GM19397 (cell line): ENCODE measurements around the gene KRTAP4-11.
"Not testable (repeated sequence)": the region's sequence is repeated elsewhere in the genome, so short reads cannot be mapped to it uniquely, and the experiment has no call there.

ENCODE experiments used
- ATAC-seq: cut with Tn5 transposase; IDR thresholded peaks from one replicate; pipeline ENCODE4 v1.9.1; 2021; ENCODE audit warnings: mild to moderate bottlenecking, moderate library complexity; ENCODE audit not compliant: unreplicated experiment

The KRTAP4-11 gene

DNA sequence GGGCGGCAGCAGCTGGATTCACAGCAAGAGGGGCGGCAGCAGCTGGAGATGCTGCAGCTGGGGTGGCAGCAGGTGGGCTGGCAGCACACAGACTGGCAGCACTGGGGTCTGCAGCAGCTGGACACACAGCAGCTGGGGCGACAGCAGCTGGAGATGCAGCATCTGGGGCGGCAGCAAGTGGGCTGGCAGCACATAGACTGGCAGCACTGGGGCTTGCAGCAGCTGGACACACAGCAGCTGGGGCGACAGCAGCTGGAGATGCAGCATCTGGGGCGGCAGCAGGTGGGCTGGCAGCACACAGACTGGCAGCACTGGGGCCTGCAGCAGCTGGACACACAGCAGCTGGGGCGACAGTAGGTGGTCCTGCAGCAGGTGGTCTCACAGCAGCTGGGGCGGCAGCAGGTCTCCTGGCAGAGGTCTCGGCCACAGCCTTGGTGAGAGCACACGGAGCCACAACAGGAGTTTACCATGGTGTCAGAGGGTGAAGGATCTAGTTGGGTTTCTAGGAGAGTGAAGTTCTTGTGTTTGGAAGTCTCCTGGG, at the start of gene KRTAP4-11:
Gene KRTAP4-11, minus strand, starts transcription at position 528 of the 541 bp plus-strand sequence. Its CDS starts 58 bp downstream, at position 470.
- not testable (repeated sequence) for ATAC-seq

DNA sequence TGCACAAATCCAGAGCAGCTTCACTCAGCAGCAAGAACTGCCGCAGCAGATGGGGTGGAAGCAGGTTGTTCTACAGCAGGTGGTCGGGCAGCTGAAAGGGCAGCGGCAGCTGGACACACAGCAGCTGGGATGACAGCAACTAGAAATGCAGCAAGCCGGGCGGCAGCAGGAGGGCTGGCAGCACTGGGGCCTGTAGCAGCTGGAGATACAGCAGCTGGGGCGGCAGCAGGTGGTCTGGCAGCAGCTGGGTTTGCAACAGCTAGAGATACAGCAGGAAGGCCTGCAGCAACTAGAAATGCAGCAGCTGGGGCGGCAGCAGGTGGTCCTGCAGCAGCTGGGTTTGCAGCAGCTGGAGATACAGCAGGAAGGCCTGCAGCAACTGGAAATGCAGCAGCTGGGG, 49.4 kb upstream of the KRTAP4-11 start:
- no peak for ATAC-seq

- ATAC-seq = no peak
Measured at GRCh38 chr17:41163828-41164227, 45.7 kb upstream of the KRTAP4-11 start.

DNA sequence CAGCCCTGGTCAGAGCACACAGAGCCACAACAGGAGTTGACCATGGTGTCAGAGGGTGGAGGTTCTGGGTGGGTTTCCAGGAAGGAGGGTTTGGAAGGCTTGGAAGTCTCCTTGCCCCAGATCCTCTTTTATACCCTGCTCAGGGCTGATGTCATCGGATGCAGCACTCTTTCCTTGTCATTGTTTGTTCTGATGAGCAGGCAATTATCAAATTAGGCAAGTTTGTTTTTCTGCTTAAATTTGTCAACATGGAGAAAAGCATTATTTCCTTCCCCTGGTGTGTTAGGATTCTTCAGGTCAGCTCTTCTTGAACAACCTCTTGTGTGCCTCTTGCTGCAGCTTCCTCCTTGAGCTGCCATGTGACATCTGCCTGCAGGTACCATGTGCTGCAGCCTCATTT, 42.5 kb upstream of the KRTAP4-11 start, which contains the start of gene KRTAP4-4:
Gene KRTAP4-4, minus strand, starts transcription at position 101 of the 400 bp plus-strand sequence. Its CDS starts 57 bp downstream, at position 44.
- no peak for ATAC-seq

DNA sequence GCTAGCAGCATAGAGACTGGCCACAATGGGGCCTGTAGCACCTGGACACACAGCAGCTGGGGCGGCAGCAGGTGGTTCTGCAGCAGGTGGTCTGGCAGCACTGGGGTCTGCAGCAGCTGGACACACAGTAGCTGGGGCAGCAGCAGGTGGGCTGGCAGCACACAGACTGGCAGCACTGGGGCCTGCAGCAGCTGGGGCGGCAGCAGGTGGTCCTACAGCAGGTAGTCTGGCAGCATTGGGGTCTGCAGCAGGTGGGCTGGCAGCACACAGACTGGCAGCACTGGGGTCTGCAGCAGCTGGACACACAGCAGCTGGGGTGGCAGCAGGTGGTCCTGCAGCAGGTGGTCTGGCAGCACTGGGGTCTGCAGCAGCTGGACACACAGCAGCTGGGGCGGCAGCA, 42.0 kb upstream of the KRTAP4-11 start:
- not testable (repeated sequence) for ATAC-seq

DNA sequence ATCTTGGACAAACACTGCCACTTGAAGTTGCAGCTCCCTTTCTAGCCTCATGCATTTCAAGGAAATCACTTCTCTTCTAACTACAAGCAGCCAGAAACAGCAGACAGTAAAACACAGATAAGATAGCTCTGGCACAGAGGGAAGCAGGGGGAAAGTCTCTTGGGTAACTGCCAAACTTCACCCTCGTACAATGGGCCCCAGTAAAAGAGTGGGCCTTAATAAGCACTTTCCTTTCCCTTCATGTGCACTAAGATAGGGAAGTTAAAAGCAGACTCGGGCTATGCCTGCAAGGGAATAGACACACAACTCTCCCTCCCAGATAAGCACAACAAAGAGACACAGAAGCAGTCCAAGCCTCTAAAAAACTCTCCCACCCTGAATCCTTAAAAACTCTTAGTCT, 35.7 kb upstream of the KRTAP4-11 start:
- no peak for ATAC-seq

GRCh38 chr17:41151525-41151924, 33.4 kb upstream of the KRTAP4-11 start:
- ATAC-seq = no peak

GRCh38 chr17:41150026-41150425, 31.9 kb upstream of the KRTAP4-11 start:
- no peak for ATAC-seq

GRCh38 chr17:41149652-41149985, 31.4 kb upstream of the KRTAP4-11 start, which contains the start of gene KRTAP4-5:
TSS of gene KRTAP4-5 (minus strand) at chr17:41149825. CDS start at chr17:41149767, 58 bp downstream.
- no peak for ATAC-seq

GRCh38 chr17:41148971-41149651, 30.9 kb upstream of the KRTAP4-11 start:
- ATAC-seq = not testable (repeated sequence)

- ATAC-seq = no peak
Measured at GRCh38 chr17:41147531-41148204, 29.5 kb upstream of the KRTAP4-11 start.

GRCh38 chr17:41145261-41145660, 27.1 kb upstream of the KRTAP4-11 start:
- ATAC-seq = no peak

- ATAC-seq = no peak
Measured at GRCh38 chr17:41144846-41145245, 26.7 kb upstream of the KRTAP4-11 start.

DNA sequence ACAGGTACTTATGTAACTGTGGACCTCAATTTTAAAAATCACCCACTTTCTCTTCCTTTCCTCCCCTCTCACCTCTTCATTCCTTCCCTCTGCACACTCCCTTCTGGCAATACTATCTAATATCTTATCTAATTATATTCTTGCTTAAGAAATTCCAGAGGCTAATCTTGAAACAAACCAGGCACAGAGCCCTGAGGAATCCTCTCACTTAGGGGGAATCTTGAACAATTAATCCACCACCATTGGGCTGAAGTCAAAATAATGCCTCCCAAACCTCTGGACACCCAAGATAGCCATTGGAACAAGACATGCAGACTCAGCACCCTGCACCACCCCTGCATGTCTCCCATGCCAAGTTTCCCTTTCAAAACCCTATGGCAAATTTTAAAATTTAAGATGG, 23.2 kb upstream of the KRTAP4-11 start:
- ATAC-seq = no peak

- no peak for ATAC-seq
Measured at GRCh38 chr17:41140360-41141131, 22.4 kb upstream of the KRTAP4-11 start, which contains the start of gene KRTAP4-6. TSS of gene KRTAP4-6 (minus strand) at chr17:41140544. CDS start at chr17:41140487, 57 bp downstream.

GRCh38 chr17:41139865-41140264, 21.7 kb upstream of the KRTAP4-11 start:
- ATAC-seq = not testable (repeated sequence)

DNA sequence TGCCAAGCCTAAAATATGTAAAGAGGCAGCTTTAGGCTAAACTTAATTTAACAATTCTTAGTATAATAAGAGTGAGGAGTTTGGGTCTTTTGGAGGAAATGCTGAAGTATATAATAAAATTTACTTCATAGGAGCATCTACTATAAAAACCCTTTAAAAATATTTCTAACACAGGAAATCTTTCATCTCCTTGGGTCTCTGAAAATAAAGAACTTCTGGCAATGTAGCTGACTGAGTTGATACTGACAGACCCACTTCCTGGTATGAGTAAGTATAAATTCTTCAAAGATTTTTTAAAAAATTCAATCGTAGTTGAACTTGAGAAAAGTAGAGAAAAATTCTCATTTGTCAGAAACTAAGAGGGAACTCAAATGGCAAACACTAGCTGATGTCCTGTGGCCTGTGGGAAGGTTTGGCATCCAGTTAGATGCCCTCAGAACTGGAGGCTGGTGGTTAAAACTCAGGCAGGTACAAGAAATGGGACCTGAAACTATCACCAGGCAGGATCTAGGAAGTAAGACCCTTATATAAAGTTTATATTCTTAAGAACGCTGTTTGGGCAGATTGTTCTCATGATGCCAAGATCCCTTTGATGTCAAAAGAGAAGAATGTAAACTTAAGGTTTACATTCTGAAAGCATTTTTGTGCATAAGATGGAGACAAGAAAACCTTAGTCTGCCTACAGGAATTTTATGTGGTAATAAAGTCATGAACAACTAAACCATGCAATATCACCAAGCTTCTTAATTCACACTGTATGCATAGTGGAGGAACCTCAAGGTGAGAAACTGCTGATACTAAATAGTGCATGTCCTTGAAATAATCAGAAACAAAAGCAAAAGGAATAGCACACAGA, 15.9 kb upstream of the KRTAP4-11 start:
- no peak for ATAC-seq

DNA sequence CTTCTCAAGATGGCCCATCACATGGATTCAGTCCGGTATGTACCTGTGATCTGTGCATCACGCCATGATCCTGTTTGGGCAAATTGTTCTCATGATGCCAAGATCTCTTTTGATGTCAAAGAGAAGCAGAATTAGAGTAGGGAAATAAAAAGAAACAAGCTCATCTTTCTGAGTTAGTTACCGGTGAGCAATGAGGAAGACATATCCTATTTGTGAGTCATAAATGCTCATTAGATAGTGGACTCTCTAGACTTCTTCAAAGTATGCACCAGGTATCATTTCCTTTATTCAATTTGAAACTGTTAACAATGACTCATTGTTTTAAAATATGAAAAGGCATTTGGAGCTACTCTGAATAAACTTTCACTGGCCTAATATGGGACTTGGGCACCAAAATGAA, 13.8 kb upstream of the KRTAP4-11 start:
- ATAC-seq = no peak

GRCh38 chr17:41127371-41127770, 9.2 kb upstream of the KRTAP4-11 start:
- ATAC-seq = no peak

GRCh38 chr17:41126412-41126811, 8.2 kb upstream of the KRTAP4-11 start:
- no peak for ATAC-seq
